Lung (tissue), 12 donors: Measurements from ENCODE around the gene TAF10. TPM values are rescaled to one million over a fixed set of nuclear protein-coding genes. Genes with fewer than 3 reads are reported as not detected.

Experiments used
- ATAC-seq: fragments of 200-7000 bp; cut with Tn5 transposase; one replicate; pipeline ENCODE4 v1.9.1; 2020; ENCODE audit warnings: moderate number of reproducible peaks; ENCODE audit not compliant: insufficient read depth, low FRiP score
- DNase-seq, 3 donors: peaks; one replicate each; pipeline ENCODE4 v3.0.0-alpha.2; 2013 to 2017
- H3K27ac ChIP-seq, 2 donors: one replicate each; pipeline ENCODE4 v1.5.1; 2013; ENCODE audit warnings: mild to moderate bottlenecking in 2 of 2, moderate library complexity in 2 of 2, control low read depth in 1 of 2, inconsistent platforms in 1 of 2, low read depth in 1 of 2, low read length in 1 of 2
- H3K27me3 ChIP-seq, 3 donors: one replicate each; pipeline ENCODE4 v1.5.1; 2013; ENCODE audit warnings: low read length in 2 of 3; ENCODE audit not compliant: control insufficient read depth in 3 of 3, insufficient read depth in 3 of 3
- H3K36me3 ChIP-seq, 4 donors: one replicate each; pipeline ENCODE4 v1.5.1; 2013; ENCODE audit warnings: low read length in 4 of 4, mild to moderate bottlenecking in 1 of 4, moderate library complexity in 1 of 4; ENCODE audit not compliant: control insufficient read depth in 4 of 4, insufficient read depth in 4 of 4
- H3K4me1 ChIP-seq, 5 donors: one replicate each; pipeline ENCODE4 v1.5.1; 2013; ENCODE audit warnings: low read length in 5 of 5, mild to moderate bottlenecking in 2 of 5, moderate library complexity in 1 of 5; ENCODE audit not compliant: control insufficient read depth in 5 of 5, insufficient read depth in 5 of 5
- H3K4me3 ChIP-seq: one replicate; pipeline ENCODE4 v1.5.1; 2013; ENCODE audit warnings: mild to moderate bottlenecking, control low read depth, moderate library complexity
- H3K9ac ChIP-seq, 2 donors: one replicate each; pipeline ENCODE4 v1.5.1; 2013; ENCODE audit warnings: low read length in 2 of 2, control low read depth in 1 of 2; ENCODE audit not compliant: insufficient read depth in 1 of 2
- H3K9me3 ChIP-seq, 4 donors: one replicate each; pipeline ENCODE4 v1.5.1; 2013; ENCODE audit warnings: low read length in 3 of 4, mild to moderate bottlenecking in 1 of 4, moderate library complexity in 1 of 4; ENCODE audit not compliant: control insufficient read depth in 4 of 4, insufficient read depth in 3 of 4
- WGBS, 2 donors: extraction: QIAGEN DNeasy Blood & Tissue Kit; methylation state at CpG; one replicate each; pipeline ENCODE4 v1.1.7; 2013; 5-methylcytosine and 5-hydroxymethylcytosine counted together
- polyA plus RNA-seq, 2 donors: library from polyadenylated mRNA; stranded (reverse); fragments of 200-250 nt; gene quantifications; one replicate each; pipeline ENCODE4 v1.2.1, GENCODE V29; 2013
- total RNA-seq, 2 donors: library from RNA; depleted of rRNA in 1 of 2; stranded (reverse); fragments of >200 nt in 1 of 2; gene quantifications; one replicate each; pipeline ENCODE4 v1.2.1, GENCODE V29; 2014 to 2021
- TF ChIP-seq, protein P1 (sequence below): IDR thresholded peaks from 2 replicates; pipeline ENCODE4 v1.5.1; 2012; ENCODE audit warnings: mild to moderate bottlenecking; ENCODE audit errors: control extremely low read depth, extremely low read depth
- donor health status: control.
- donor health status: control.
- donor health status: Bipolar disorder and iron deficiency.
- donor health status: healthy.
- donor health status: DM: yes; HTN: yes; CAD: no.

TAF10 gene
- total and polyA plus RNA-seq, 4 donors: 23.9 to 149 (median 117) TPM

DNA sequence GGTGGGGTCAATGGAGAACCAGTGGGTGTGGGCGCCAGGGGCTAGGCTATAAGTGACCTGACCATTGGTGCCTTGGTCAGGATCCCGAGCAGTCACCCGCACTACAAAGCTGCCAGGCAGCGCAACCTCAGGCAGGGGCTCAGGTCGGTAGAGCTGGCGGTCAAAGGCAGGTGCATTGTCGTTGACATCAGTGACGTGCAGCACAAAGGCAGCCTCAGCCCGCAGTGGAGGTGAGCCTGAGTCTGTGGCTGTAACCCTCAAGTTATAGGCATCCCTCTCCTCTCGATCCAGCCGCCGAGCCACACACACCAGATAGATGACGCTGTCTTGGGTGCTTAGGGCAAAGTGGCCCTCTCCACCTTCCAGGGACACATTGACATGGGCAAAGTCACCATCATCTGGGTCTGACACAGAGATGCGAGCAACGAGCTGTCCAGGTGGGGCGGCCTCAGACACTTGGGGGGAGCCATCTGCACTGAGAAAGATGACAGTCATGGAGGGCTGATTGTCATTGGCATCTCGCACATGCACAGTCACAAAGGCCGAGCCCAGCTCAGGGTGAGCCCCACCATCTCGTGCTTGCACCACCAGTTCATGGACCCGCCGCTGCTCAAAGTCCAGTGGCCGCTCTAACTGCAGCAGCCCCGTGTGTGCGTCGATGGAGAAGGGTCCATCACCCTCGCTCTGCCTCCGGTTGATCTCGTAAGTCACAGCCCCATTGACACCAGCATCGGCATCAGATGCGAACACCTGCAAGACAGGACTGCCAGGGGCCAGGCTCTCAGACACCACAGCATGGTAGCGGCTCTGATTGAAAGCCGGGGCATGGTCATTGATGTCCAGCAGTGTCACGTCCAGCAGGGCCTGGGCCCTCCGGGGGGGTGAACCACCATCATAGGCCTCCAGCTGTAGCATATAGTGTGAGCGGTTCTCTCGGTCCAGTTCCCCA is 28.3 kb upstream of the TAF10 start:
- 96 to 97% methylated on average over 36 of the region's 36 CpGs for WGBS, 2 donors
- Histone ChIP-seq H3K4me3 (no peak overlapping the region), H3K27me3 (no peaks in the 10 kb centered on the region), H3K9ac (no peak overlapping the region), H3K9me3 (no peaks in the 10 kb centered on the region), H3K27ac (no peak overlapping the region), H3K36me3 (peaks cover 0 to 22% (median 12%) of the 10 kb centered on the region in 4 donors), H3K4me1 (peaks cover 7 to 23% (median 10%) of the 10 kb centered on the region in 5 donors)
- ATAC-seq (no peak), DNase-seq (no peak)
- TF ChIP-seq, protein P1, sequence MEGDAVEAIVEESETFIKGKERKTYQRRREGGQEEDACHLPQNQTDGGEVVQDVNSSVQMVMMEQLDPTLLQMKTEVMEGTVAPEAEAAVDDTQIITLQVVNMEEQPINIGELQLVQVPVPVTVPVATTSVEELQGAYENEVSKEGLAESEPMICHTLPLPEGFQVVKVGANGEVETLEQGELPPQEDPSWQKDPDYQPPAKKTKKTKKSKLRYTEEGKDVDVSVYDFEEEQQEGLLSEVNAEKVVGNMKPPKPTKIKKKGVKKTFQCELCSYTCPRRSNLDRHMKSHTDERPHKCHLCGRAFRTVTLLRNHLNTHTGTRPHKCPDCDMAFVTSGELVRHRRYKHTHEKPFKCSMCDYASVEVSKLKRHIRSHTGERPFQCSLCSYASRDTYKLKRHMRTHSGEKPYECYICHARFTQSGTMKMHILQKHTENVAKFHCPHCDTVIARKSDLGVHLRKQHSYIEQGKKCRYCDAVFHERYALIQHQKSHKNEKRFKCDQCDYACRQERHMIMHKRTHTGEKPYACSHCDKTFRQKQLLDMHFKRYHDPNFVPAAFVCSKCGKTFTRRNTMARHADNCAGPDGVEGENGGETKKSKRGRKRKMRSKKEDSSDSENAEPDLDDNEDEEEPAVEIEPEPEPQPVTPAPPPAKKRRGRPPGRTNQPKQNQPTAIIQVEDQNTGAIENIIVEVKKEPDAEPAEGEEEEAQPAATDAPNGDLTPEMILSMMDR: no peak

DNA sequence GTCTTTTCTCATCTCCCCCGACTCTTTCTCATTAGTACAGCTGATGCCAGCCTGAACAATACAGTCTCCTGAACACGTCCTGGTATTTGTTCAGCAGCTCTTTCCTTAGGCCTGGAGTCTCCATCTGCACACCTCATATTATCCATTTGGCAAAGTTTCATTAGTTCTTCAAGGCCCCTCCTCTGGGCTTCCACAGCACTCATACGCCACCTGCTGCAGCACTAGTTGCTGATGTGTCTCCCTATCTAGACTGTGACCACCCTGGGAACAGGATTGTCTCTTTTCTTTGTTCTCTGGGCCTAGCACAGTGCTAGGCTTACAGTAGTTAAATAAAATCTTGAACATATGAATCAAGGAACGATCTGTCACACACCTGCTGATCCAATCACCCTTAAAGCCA is 26.4 kb upstream of the TAF10 start:
- Histone ChIP-seq H3K36me3 (peaks cover 0 to 24% (median 13%) of the 10 kb centered on the region in 4 donors), H3K9me3 (no peaks in the 10 kb centered on the region), H3K9ac (no peak overlapping the region), H3K27me3 (no peaks in the 10 kb centered on the region), H3K27ac (peak overlapping the region in 1 of 2 donors; percentile 37), H3K4me1 (peaks cover 7 to 28% (median 12%) of the 10 kb centered on the region in 5 donors), H3K4me3 (no peak overlapping the region)
- 65 to 85% methylated on average over 4 of the region's 4 CpGs for WGBS, 2 donors
- ATAC-seq (no peak), DNase-seq (no peak)
- TF ChIP-seq, protein P1: no peak

DNA sequence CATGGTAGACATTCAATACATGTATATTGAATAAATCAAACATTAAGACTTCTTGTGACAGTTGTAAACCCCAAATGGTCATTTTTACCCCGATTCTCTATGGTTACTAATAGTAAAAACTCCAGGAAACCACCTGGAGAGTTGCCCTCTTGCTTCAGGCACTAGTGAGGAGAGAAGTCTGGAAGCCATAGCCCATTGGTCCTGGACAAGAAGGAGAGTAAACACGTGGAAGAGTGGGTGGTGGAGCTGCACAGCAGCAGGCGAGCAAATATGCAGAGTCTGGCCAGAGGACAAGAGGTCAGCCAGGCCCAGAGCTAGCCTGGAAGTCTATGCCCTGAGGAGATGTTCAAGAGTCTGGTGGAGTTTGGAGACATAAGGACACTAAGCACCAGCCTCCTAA is 25.9 kb upstream of the TAF10 start:
- H3K4me3 ChIP-seq: no peak overlapping the region
- DNase-seq: no peak
- no peak overlapping the region for H3K9ac ChIP-seq
- peaks cover 7 to 28% (median 12%) of the 10 kb centered on the region in 5 donors for H3K4me1 ChIP-seq
- TF ChIP-seq, protein P1: no peak
- peaks cover 0 to 30% (median 15%) of the 10 kb centered on the region in 4 donors for H3K36me3 ChIP-seq
- peak; percentile 71 for ATAC-seq
- no peaks in the 10 kb centered on the region for H3K27me3 ChIP-seq
- WGBS, 2 donors: 38 to 63% methylated on average over 3 of the region's 3 CpGs
- peak overlapping the region in 1 of 2 donors; percentile 37 for H3K27ac ChIP-seq
- H3K9me3 ChIP-seq: no peaks in the 10 kb centered on the region
